PFSK-1 (cell line): ENCODE results near the gene MLXIPL.

Source experiments
- FOXP2 ChIP-seq: optimal IDR thresholded peaks from 2 replicates; pipeline ENCODE3; 2011; ENCODE audit warnings: borderline replicate concordance, control low read depth, inconsistent platforms; ENCODE audit not compliant: insufficient read depth; ENCODE audit errors: extremely low read length, extremely low read depth
- POLR2AphosphoS5 ChIP-seq: IDR thresholded peaks from 2 replicates; pipeline ENCODE4 v1.6.1; 2012; ENCODE audit warnings: low read depth, mild to moderate bottlenecking, control low read depth, low read length, moderate library complexity
- REST ChIP-seq, 2 experiments: IDR thresholded peaks; 2 replicates each; pipeline versions ENCODE4 v1.6.1 to v1.8.0; 2011 to 2012; ENCODE audit warnings: low read depth in 2 of 2, low read length in 2 of 2, control low read depth in 1 of 2, inconsistent platforms in 1 of 2, mild to moderate bottlenecking in 1 of 2, moderate library complexity in 1 of 2; ENCODE audit not compliant: insufficient read depth in 1 of 2
- SIN3A ChIP-seq: IDR thresholded peaks from 2 replicates; pipeline ENCODE4 v1.6.1; 2012; ENCODE audit warnings: mild to moderate bottlenecking, low read length, moderate library complexity, borderline replicate concordance; ENCODE audit not compliant: insufficient read depth
- TAF1 ChIP-seq: IDR thresholded peaks from 2 replicates; pipeline ENCODE4 v1.6.1; 2012; ENCODE audit warnings: low read length, control low read depth, borderline replicate concordance; ENCODE audit not compliant: insufficient read depth

The MLXIPL gene

GRCh38 chr7:73593207-73594045, 30.9 kb downstream of the MLXIPL start:
- TF ChIP-seq SIN3A (no peak), REST (IDR thresholded peaks at IDR 0.05; ENCODE audit: insufficient read depth in 1 of 2, low read depth in 2 of 2, low read length in 2 of 2) (no peak), FOXP2 (no peak), POLR2AphosphoS5 (no peak), TAF1 (no peak)

- no peak for TF ChIP-seq FOXP2
- no peak for TF ChIP-seq TAF1
- TF ChIP-seq SIN3A: no peak
- TF ChIP-seq POLR2AphosphoS5: no peak
- no peak for TF ChIP-seq REST (IDR thresholded peaks at IDR 0.05; ENCODE audit: insufficient read depth in 1 of 2, low read depth in 2 of 2, low read length in 2 of 2)
Measured at GRCh38 chr7:73586911-73587310, 37.4 kb downstream of the MLXIPL start.

GRCh38 chr7:73585196-73585595, 39.1 kb downstream of the MLXIPL start:
- no peak for TF ChIP-seq POLR2AphosphoS5
- no peak for TF ChIP-seq SIN3A
- TF ChIP-seq FOXP2: no peak
- no peak for TF ChIP-seq REST (IDR thresholded peaks at IDR 0.05; ENCODE audit: insufficient read depth in 1 of 2, low read depth in 2 of 2, low read length in 2 of 2)
- no peak for TF ChIP-seq TAF1

- TF ChIP-seq SIN3A (no peak), TAF1 (no peak), REST (IDR thresholded peaks at IDR 0.05; ENCODE audit: insufficient read depth in 1 of 2, low read depth in 2 of 2, low read length in 2 of 2) (no peak), POLR2AphosphoS5 (no peak), FOXP2 (no peak)
Measured at GRCh38 chr7:73582664-73583202, 41.6 kb downstream of the MLXIPL start.
